GM03348 (cell line): Measurements from ENCODE around the gene NMRAL1.

Experiments
- DNase-seq: peaks from one replicate; pipeline ENCODE4 v3.0.0; 2012; ENCODE audit warnings: low spot score

The NMRAL1 gene

DNA sequence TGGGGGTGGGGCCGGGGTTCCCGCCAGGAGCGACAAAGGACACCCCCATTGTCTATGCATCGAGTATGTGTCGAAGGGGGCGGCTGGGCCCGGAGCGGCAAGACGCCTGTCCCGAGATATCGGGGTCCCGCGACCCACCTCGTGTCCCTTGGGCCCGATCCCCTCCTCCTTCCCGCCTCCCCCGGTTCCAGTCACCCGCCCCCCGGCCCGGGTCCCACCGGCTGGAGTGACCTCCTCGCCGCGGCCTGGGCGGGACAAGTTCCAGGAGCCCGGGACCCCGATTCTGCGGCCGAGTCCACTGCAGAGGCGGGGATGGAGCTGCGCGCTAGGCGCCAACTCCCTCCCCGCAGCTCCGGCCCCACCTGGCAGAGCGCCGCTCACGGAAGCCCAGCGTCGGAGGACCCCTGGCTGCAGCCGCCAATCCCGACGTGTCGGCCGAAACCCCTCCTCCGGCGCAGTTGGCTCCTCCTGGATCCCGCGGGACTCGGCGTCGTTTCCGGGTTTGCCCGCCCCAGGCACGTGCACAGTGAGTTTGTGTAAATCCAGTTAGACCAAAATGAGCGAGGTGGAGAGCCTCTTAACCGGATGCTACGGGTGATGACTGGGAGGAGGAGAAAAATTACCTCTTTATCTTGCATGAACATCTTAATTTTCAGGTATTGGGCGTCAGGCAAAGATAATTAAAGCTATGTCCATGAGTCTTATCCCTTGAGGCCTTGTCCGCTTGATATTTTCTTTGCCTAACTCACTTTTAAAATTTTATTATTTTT lies at the start of gene NMRAL1:
TSS of gene NMRAL1 (minus strand) at position 434 of the 770 bp plus-strand sequence. CDS start 493 bp downstream, outside the sequence.
- peak; percentile 93 for DNase-seq

DNA sequence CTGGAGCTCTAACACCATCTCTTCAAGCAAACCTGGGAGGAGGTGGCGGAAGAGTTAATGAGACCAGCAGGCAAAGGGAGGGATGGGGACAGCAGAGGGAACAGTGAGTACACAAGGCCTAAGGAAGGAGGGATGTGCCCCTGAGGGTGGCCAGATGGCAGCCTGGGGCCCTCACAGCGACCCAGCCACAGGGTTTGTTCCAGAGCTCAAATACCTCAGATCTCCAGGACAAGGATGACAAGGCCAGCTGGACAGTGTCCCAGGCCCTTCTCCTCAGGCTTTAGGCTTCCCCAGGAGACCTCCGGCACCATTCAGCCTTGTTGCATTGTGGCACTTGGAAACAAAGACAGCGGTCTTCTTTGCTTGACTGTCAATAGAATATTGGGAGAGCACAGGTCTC lies 49.3 kb upstream of the NMRAL1 start:
- DNase-seq, result no peak

DNA sequence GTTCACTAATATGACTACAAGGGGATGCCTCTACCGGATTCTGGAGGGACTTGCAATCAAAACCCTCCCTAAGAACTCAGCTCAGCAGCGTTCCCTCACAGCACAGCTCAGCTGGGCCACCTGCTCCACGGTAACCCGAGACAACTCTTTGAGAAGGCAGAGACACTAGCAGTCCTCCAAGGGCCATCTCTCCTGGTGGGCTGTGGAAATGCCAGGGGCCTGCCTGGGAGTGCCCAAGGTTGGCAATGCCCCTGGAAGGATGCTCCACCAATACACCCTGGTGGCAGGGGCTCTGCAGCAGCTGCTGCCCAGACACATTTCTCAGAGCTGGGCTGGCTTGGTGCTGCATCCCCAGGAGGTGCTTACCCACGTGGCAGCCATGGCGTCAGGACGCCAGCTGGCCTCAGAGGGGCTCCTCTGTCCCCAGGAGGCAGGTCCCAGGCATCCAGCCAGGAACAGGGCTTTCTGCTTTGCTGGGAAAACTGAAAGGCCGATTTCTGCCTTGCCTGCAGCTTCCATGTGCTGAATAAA lies 47.7 kb upstream of the NMRAL1 start:
- no peak for DNase-seq

DNA sequence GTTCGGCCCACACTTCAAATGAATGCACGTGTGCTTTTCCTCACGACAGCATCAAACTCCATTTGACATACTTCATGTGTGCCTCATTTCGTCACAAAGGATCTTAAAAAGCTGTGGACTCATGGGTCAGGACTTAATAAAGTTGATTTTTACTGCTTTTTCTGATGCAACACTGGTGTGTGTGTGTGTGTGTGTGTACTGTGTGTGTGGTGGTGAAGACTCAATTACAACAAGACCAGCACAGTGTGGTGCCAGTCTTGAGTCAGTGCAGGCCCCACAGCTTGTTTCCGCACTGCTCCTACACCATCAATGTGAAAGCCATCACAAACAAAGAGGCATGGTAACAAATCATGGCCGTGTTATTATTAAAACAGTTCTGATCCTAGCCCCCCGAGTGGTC lies 46.5 kb upstream of the NMRAL1 start:
- DNase-seq, result no peak

DNA sequence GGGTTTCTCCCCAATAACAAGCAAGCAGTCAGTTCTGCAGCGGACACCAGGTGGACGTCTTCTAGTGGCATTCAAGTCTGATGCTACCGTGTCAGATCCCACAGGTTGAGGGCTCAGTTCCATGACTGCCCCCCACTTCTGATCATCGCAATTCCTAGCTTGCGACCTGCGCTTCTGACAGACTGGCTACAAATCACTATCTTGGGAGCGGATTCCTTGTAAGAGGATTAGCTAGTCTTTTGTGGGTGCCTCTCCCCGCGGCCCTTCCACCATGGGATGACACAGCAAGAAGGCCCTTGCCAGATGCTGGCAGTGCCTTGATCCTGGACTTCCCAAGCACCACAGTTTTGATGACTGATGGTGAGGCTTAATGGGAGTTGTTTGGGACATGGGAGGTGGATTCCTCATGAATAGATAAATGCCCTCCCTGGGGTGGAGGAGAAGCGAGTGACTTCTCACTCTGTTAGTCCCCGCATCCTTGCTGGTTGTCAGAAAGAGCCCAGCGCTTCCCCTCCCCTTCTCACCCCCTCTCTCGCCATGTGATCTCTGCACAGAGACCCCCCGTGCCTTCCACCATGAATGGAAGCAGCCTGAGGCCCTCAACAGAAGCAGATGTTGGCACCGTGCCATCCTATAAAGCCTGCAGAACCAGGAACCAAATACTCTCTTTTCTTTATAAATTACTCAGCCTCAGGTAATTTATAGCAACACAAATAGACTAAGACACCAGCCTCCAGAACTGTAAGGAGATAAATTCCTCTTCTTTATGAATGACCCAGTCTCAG lies 45.0 kb upstream of the NMRAL1 start:
- no peak for DNase-seq

DNA sequence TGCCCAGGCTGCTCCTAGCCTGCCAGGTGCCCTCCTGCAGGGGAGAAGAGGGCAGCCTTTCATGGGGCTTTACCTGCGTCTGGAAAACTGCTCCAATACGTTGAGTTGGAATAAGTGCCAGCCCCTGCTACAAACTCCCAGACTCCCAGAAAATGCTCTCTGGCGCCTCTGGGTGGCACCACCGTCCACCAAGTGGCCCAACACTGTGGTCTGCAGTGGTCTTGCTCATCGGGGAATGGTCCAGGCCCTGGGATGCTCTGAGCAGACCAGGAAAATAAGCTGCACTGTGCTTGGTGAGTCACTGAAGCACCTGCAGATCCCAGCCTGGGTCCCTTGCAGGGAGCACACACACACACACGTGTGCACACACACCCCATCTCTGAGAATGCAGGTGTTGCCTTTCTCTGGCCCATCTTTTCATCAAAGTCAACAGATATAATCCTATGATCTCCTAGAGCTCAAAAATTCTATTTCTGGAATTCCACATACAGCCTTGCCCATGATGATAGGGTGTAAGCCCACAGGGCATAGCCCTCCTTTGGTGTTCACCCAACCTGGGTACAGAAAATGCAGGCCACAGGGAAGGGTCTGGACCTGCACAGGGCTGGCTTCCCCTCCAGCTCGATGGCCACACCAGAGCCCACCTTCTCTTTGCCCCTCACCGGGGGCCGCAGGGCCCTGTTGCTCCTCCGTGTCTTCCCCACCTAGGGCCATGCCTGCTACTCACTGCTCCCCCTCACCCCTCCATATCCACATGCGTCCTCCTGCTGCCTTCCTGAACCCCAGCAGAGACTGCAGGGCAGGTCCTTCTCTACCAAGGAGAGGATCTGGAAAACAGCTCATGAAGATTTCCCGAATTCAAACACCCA lies 43.6 kb upstream of the NMRAL1 start:
- DNase-seq, result peak; percentile 36

DNA sequence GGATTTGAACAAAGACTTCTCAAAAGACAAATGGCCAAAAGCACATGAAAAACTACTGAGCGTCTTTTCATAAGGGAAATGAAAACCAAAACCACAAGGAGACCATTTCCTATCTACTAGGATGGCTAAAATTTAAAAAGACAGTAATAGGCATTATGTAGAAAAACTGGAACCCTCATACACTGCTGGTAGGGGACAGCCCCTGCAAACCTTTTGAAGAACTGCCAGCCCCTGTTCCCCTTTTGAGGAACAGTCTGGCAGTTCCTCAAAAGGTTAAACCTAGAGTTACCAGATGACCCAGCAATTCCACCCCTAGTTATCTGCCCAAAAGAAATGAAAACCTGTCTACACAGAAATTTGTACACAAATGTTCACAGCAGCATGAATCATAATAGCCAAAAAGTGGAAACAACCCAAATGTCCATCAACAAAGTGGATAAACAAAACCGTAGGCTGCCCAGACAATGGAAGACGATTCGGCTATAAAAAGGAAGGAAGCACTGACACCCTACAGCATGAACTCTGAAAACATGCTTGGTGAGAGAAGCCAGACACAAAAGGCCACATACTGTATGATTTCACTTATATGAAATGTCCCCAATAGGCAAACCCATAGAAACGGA lies 41.3 kb upstream of the NMRAL1 start:
- no peak for DNase-seq

DNA sequence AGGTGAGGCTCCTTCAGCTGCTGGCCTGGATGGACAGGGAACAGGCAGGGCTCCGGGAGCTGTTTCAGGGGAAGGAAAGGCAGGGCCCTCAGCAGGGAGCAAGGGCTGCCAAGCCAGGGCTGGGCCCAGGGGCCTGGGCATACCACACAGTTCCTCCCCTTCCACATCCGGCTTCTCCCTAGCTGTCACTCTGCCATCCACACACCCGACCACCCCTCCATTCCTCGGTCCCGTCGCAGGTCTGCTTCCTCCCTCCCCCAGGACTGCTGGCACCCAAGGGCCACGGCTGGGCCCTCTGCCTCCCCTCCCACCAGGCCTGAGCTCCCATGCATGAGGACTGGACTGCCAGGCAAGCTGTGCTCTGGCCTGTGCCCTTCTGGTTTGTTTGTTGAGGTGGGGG lies 40.2 kb upstream of the NMRAL1 start:
- no peak for DNase-seq

DNA sequence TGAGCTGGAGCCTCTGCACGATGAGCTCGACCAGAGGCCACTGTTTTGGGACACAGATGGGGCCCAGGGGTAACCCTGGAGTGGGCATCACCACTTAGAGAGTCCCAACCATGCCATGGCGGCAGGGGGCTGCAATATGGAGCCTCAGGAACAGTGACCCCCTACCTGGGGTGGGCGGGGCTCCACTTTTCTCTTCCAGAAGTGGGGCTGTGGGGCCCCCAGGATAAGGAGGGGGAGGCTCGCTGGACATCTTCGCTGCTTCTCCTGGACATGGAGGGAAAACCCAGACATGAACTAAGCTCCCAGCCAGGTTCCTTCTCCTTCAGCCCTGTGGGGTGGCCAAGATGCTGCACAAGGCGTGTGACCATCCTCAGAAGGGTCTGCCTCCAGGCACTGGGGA lies 39.5 kb upstream of the NMRAL1 start:
- no peak for DNase-seq

DNA sequence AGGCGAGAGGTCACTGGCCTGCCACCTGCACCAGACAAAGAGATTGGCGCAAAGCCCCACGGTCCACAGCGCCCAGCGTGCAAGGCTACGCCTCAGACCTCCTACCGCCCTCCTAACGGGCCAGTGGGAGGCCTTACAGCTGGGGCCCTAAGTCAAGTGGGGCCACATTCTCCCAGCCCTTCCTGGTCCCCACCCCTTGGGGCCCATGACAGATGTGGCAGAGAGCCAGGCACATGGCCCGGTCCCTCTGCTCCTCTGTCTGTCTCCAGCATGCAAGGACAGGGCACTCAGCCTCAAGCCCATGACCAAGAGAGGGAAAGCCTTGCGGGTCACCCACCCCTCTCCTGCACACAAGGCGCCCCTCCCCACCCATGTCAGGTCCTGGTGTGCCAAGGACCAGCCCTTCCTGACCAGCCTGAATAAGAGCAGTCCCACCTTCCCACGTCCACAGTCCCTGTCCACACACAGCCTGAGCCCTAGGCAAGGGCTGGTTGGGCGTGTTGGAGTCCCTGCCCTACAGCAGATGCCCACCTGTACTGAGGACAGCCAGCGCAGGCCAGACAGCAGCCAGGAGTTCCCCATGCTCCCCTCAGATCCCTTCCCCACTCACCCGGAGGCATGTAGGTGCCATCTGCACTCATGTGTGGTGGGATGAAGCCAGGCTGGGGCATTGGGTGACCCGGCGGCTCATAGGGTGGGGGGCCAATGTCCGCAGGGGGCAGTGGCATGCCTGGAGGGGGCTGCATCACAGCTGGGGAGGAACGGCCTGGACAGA lies 38.8 kb upstream of the NMRAL1 start:
- no peak for DNase-seq

DNA sequence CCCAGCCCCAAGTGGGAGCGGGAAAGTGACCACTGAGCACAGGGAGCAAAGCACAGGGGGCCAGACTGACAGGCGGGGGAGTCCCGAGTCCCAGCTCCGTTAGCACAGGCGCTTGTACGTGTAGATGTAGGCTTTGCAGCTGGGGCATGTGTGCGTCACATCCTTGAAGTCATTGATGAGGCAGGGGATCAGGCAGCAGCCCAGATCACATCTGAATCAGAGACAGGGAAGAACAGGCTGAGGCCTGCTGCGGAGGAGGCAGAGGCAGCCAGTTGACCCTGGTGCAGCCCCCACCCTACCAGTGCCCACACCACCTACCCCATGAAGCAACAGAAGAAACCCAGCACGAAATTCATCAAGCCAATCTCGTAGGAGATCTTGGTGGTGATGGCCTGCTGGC lies 38.0 kb upstream of the NMRAL1 start:
- no peak for DNase-seq

DNA sequence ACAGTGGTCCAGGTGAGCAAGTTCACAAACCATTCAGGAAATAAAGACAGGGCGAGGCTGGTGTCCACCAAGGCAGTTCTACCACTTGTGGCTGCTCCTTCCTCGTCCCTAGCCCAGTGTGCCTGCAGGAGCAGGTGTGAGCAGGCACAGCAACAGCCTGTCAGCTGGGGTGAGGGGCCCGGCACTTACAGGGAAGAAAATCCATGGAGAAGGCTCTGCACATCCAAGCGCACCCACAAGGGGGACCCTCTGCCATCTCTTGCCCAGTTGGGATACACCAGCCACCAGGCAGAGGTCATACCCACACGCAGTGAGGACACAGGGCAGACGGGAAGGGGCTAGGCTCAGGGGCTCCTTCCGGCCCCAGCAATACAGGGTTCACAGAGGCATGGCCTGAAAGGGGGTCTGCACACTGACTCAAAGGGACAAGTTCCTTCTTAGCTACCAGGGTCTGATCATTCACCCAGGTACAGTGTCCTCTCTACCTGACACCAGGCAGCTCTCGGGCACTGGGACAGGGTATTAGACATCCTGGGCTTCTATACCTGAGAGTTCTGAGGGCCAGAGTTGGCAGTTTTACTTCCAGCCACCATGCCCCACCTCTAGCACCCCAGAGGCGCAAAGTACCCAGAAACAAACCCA lies 37.1 kb upstream of the NMRAL1 start:
- DNase-seq, result peak; percentile 45

DNA sequence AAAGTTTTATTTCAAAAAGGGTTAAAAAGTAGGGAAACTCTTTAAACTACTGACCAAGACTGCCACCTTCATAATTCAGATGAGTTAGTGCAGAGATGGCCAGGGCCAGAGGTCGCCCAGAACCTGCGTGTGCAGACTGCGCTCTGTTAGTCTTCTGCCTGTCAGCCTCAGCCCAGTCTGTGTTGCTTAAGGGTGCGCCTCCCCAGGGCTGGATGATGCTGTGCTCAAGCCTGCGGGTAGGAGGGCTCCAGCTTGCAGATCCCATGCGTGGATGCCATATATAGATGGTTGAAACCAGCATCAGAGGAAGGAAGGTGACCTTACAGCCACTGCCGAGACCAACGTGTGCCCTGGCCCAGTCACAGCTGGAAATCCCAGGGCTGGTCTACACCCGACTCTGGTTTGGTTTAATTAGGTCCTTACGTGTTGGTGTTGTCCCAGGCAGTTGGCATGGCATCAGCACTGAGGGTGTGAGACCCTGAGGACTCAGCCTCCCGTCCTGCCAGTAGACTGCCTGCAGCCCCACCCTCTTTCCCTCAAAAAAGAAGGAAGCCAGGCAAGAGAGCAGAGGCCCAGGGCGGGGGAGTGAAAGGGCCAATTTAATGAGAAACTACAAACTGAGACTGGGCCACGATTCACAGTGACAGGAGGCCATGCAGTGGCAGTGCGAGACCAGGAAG lies 36.5 kb upstream of the NMRAL1 start:
- DNase-seq, result no peak

DNA sequence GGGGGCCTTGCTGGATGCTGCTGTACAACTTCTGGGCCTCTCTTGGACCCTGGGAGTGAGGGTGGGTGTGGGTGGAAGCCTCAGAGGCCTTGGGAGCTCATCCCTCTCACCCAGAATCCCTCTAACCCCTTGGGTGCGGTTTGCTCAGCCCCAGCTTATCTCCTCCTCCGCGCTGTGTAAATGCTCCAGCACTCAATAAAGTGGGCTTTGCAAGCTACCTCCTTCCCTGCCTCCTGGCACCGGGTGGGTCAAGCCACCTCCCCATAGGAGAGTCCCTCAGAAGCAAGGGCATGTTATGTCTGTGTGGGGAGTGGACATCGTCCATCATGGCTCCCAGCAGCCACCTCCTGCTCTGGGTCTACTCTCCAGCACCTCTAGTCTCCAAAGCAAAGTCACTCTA lies 35.7 kb upstream of the NMRAL1 start:
- DNase-seq, result no peak

DNA sequence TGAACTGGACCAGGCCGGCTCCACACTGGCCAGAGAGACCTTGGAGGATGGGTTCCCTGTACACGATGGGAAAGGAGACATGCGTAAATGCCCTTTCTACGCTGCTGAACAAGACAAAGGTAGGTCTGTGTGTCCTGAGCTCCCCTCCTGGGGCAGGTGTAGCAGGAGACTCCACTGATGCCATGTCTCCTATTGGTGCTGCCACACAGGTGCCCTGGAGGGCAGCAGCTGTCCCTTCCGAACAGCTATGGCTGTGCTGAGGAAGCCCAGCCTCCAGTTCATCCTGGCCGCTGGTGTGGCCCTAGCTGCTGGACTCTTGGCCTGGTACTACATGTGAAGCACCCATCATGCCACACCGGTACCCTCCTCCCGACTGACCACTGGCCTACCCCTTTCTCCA lies 35.0 kb upstream of the NMRAL1 start:
- DNase-seq, result no peak

DNA sequence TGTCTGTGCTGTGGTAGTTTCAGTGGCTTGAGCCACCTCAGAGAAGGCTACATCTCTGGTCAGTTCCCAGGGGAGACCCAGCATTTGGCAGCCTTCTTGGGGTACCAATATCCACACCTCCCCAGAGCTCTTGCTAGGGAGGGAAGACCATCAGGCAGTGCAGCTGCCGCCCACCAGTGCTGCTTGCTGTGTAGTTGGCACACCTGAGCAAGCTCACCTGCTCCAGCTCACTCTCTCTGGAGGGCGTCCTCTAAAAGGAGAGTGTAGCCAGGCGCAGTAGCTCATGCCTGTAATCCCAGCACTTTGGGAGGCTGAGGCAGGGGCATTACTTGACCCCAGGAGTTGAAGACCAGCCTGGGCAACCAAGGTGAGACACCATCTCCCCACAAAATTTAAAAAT lies 34.4 kb upstream of the NMRAL1 start:
- DNase-seq, result no peak

DNA sequence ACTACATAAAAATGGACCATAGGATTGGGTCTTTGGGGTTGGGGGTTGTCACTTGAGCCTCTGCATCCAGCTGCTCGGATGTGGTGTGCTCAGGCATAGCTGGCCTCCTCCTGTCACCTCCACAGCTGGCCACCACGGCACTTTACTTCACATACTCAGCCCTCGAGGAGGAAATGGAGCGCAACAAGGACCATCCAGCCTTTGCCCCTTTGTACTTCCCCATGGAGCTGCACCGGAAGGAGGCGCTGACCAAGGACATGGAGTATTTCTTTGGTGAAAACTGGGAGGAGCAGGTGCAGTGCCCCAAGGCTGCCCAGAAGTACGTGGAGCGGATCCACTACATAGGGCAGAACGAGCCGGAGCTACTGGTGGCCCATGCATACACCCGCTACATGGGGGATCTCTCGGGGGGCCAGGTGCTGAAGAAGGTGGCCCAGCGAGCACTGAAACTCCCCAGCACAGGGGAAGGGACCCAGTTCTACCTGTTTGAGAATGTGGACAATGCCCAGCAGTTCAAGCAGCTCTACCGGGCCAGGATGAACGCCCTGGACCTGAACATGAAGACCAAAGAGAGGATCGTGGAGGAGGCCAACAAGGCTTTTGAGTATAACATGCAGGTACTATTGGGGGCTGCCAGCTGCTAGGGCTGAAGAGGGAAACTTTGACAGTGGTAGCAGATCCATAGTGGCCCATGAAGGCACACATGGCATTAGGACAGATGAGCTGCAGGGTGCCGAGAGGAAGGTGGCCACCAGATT lies 33.3 kb upstream of the NMRAL1 start:
- DNase-seq, result no peak

DNA sequence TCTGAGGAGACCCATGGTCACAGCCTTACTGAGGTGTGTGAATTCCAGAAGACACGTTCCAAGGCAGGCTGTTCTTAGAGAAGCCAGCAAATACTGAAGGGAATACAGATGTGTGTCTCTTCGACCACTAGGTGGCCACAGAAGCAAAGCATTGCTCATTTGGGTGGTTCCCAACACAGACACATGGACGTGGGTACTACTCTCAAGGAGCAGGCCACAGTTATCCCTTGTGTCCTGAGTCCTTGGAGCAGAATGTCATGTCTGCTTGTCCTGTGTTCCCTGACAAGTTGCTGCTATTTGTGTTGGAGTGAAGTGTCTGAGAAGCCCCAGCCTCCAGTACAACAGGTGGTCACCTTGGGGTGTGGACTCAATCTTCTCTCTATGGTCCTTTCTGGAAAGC lies 32.0 kb upstream of the NMRAL1 start:
- peak; percentile 88 for DNase-seq
